Ascending aorta (tissue), 2 donors: Measurements from ENCODE around the gene EPX. TPM values are rescaled to one million over a fixed set of nuclear protein-coding genes. Genes with fewer than 3 reads are reported as not detected.

Source experiments
- DNase-seq, 2 donors: peaks; one replicate each; pipeline ENCODE4 v3.0.0-alpha.2; 2019; ENCODE audit warnings: low spot score in 2 of 2
- H3K27ac ChIP-seq, 2 donors: fragments of 200-600 bp; sonication (generic); one replicate each; pipeline ENCODE4 v1.5.1; 2016 to 2017; ENCODE audit warnings: mild to moderate bottlenecking in 1 of 2
- H3K27me3 ChIP-seq: fragments of 200-600 bp; sonication (generic); one replicate; pipeline ENCODE4 v1.5.1; 2017
- H3K36me3 ChIP-seq, 2 donors: fragments of 200-600 bp; sonication (generic); one replicate each; pipeline ENCODE4 v1.5.1; 2016
- H3K4me1 ChIP-seq, 2 donors: fragments of 200-600 bp; sonication (generic); one replicate each; pipeline ENCODE4 v1.5.1; 2016 to 2017; ENCODE audit warnings: mild to moderate bottlenecking in 1 of 2
- H3K4me3 ChIP-seq, 2 donors: fragments of 200-600 bp; sonication (generic); one replicate each; pipeline ENCODE4 v1.5.1; 2016 to 2017; ENCODE audit warnings: mild to moderate bottlenecking in 1 of 2
- H3K9me3 ChIP-seq, 2 donors: fragments of 200-600 bp; sonication (generic); one replicate each; pipeline ENCODE4 v1.5.1; 2016
- intact Hi-C: fragments of 100-400 bp; cut with DNase I; formaldehyde crosslinking; loops from one replicate; pipeline ENCODE4 v1.15.1; 2023
- total RNA-seq: library from RNA; depleted of rRNA; stranded (reverse); fragments of >200 nt; gene quantifications from one replicate; pipeline ENCODE4 v1.1.0, GENCODE V29; 2016
- TF ChIP-seq, protein P1 (sequence below), 3 experiments: fragments of 200-600 bp in 2 of 3; fragments of 450-650 bp in 1 of 3; sonication (generic) in 2 of 3; IDR thresholded peaks; one replicate each; pipeline ENCODE4 v1.5.1; 2016 to 2019; ENCODE audit warnings: antibody characterized with exemption in 3 of 3, mild to moderate bottlenecking in 1 of 3, moderate library complexity in 1 of 3

The EPX gene
- total RNA-seq, 1 donor from 2014 or later, result not detected

DNA sequence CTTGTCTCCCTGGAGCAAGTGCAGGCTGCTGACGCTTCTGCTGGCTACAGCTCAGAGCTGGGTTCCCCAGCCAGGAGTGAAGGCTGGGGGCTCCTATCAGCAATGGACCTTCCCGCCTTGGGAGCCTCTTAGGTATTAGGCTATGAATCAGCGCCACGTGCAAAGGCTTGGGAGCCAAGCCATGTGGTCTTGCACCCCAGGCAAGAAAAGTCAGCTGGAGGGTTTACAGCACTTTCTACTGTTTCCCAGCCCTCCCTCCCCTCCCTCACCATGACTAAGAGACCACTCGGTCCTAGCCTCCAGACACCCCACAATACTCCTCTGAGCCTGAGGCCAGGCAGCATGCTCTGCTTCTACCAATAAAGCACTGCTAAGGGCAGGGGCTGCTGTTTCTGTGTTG lies 12.3 kb downstream of the EPX start:
- Histone ChIP-seq H3K4me3 (no peak overlapping the region), H3K27me3 (no peaks in the 10 kb centered on the region), H3K36me3 (peaks cover 15 to 31% of the 10 kb centered on the region in 2 donors), H3K27ac (no peak overlapping the region), H3K4me1 (no peaks in the 10 kb centered on the region), H3K9me3 (no peaks in the 10 kb centered on the region)
- intact Hi-C loops, result no loop called here
- no peak for DNase-seq
- TF ChIP-seq, protein P1, sequence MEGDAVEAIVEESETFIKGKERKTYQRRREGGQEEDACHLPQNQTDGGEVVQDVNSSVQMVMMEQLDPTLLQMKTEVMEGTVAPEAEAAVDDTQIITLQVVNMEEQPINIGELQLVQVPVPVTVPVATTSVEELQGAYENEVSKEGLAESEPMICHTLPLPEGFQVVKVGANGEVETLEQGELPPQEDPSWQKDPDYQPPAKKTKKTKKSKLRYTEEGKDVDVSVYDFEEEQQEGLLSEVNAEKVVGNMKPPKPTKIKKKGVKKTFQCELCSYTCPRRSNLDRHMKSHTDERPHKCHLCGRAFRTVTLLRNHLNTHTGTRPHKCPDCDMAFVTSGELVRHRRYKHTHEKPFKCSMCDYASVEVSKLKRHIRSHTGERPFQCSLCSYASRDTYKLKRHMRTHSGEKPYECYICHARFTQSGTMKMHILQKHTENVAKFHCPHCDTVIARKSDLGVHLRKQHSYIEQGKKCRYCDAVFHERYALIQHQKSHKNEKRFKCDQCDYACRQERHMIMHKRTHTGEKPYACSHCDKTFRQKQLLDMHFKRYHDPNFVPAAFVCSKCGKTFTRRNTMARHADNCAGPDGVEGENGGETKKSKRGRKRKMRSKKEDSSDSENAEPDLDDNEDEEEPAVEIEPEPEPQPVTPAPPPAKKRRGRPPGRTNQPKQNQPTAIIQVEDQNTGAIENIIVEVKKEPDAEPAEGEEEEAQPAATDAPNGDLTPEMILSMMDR (IDR thresholded peaks at IDR 0.05), result no peak

DNA sequence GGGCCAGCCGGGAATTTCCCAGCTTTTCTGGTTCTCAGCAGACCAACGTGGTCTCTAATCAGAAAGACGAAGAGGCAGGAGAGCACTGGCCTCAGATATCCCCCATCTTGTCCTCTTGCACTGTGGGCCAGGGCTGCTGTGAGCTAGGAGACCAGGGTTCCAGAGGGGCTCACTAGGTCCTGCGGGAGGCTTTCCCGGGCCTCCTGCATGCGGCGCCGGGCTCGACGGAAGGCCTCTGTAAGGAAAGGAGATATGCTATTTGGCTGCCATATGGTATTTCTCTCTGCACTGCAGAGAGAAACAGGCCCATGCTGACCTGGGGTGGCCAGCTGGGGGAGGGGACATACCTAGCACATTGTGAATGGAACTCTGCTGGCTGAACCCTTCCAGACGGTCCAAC lies 13.4 kb downstream of the EPX start:
- intact Hi-C loops, result no loop called here
- TF ChIP-seq, protein P1 (IDR thresholded peaks at IDR 0.05), result no peak
- H3K27ac ChIP-seq, result no peak overlapping the region
- no peaks in the 10 kb centered on the region for H3K9me3 ChIP-seq
- no peak for DNase-seq
- H3K36me3 ChIP-seq, result peaks cover 23 to 42% of the 10 kb centered on the region in 2 donors
- no peaks in the 10 kb centered on the region for H3K27me3 ChIP-seq
- no peaks in the 10 kb centered on the region for H3K4me1 ChIP-seq
- no peak overlapping the region for H3K4me3 ChIP-seq

GRCh38 chr17:58207451-58207850 lies 14.9 kb downstream of the EPX start:
- intact Hi-C loops, result no loop called here
- Histone ChIP-seq H3K27ac (no peak overlapping the region), H3K4me1 (no peaks in the 10 kb centered on the region), H3K9me3 (no peaks in the 10 kb centered on the region), H3K36me3 (peaks cover 29 to 49% of the 10 kb centered on the region in 2 donors), H3K4me3 (no peak overlapping the region), H3K27me3 (no peaks in the 10 kb centered on the region)
- TF ChIP-seq, protein P1 (IDR thresholded peaks at IDR 0.05), result no peak
- DNase-seq, result no peak

DNA sequence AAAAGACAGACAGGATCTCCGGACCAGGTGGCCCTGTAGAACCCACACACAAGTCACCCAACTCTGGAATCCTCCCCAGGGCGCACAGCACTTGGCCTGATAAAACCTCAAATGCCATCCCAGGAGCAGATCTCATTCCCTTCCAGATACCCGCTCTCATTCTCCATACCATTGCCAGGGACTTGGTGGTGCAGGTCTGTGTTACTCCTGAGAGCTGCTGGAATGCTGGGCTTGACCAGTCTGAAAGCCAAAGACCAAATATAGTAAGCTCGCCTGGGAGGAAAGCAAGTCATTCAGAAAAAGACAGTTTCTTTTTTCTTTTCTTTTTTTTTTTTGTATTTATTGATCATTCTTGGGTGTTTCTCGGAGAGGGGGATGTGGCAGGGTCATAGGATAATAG lies 15.8 kb downstream of the EPX start:
- Histone ChIP-seq H3K4me3 (no peak overlapping the region), H3K9me3 (no peaks in the 10 kb centered on the region), H3K27me3 (no peaks in the 10 kb centered on the region), H3K4me1 (no peaks in the 10 kb centered on the region), H3K36me3 (peaks cover 36 to 58% of the 10 kb centered on the region in 2 donors), H3K27ac (no peak overlapping the region)
- intact Hi-C loops, result no loop called here
- TF ChIP-seq, protein P1 (IDR thresholded peaks at IDR 0.05), result no peak
- DNase-seq, result no peak

DNA sequence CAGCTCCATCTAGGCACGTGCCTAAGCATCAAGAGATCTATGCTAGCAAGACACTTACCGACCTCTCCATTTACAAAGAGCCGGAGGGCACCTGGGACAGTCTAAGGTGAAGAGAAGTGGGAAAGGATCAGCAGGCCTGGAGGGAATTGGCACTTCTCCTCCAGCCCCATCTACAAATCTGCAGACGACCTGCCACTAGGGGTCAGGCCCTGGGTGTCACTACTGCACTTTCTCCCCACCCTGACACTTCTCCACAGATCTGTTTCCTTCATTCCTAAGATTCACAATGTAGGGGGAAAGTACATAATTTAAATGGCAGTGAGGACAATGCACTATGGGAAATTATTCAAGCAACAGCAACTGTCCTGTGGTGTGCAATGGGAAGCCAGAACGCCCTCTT lies 18.4 kb downstream of the EPX start:
- no peaks in the 10 kb centered on the region for H3K4me1 ChIP-seq
- no peak for DNase-seq
- TF ChIP-seq, protein P1 (IDR thresholded peaks at IDR 0.05), result no peak
- no peaks in the 10 kb centered on the region for H3K9me3 ChIP-seq
- intact Hi-C loops, result no loop called here
- no peak overlapping the region for H3K4me3 ChIP-seq
- H3K27me3 ChIP-seq, result no peaks in the 10 kb centered on the region
- peaks cover 42 to 64% of the 10 kb centered on the region in 2 donors for H3K36me3 ChIP-seq
- no peak overlapping the region for H3K27ac ChIP-seq

DNA sequence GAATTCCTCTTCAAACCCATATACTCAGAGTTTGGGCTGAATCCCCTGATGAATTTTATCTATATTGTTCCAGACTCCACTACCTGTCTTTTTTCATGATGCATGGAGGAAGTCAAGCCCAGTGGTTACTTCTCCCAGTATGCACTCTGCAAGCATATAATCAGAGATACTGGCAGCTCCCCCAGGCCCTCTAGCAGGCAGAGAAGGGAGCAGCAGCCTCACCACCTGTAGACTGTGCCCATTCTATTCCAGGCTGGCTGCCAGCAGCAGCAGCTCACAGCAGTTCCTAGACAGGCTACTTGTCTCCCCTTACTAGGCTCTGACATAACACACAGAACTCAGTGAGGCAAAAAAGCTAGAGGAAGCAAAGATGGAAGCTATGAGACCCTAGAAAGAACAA lies 23.2 kb downstream of the EPX start:
- Histone ChIP-seq H3K27me3 (no peaks in the 10 kb centered on the region), H3K4me1 (no peaks in the 10 kb centered on the region), H3K36me3 (peaks cover 22 to 35% of the 10 kb centered on the region in 2 donors), H3K27ac (no peak overlapping the region), H3K9me3 (no peaks in the 10 kb centered on the region), H3K4me3 (no peak overlapping the region)
- TF ChIP-seq, protein P1 (IDR thresholded peaks at IDR 0.05), result no peak
- intact Hi-C loops, result loop anchor here (5.0 kb wide), 1 partner anchor 208 kb away; the partner anchor contains the start of gene SRSF1
- no peak for DNase-seq
